ENCODE data around the gene RNASE2. TPM values are rescaled to one million over a fixed set of nuclear protein-coding genes. Genes with fewer than 3 reads are reported as not detected.

The RNASE2 gene
- total RNA-seq, 1 donor, result not detected

- DNase-seq (ENCODE audit: insufficient read length, low spot score, missing footprints), result peak; percentile 93
- peaks cover under 1% of the 10 kb centered on the region for H3K36me3 ChIP-seq (ENCODE audit: insufficient read depth, low read length)
- peaks cover 16% of the 10 kb centered on the region for H3K79me2 ChIP-seq (ENCODE audit: insufficient read depth, low read length)
- peaks cover 2% of the 10 kb centered on the region for H4K20me1 ChIP-seq (ENCODE audit: insufficient read depth, low read length)
- TF ChIP-seq CTCF (IDR thresholded peaks at IDR 0.05; ENCODE audit: extremely low read depth, low read depth, low read length), result no peak
- H3K4me2 ChIP-seq (ENCODE audit: insufficient read depth, low read length), result peak overlapping the region; percentile 47
- H3K27me3 ChIP-seq (ENCODE audit: insufficient read depth, low read length), result no peaks in the 10 kb centered on the region
- no peak overlapping the region for H3K4me3 ChIP-seq (ENCODE audit: insufficient read depth, low read length)
- peak overlapping the region; percentile 40 for H3K27ac ChIP-seq (ENCODE audit: low read depth, low read length)
- H3K9me3 ChIP-seq (ENCODE audit: low read depth, low read length), result no peaks in the 10 kb centered on the region
- peaks cover 30% of the 10 kb centered on the region for H3K4me1 ChIP-seq (ENCODE audit: insufficient read depth, low read length)
- peak overlapping the region; percentile 21 for H2AFZ ChIP-seq (ENCODE audit: low read length)
Measured at GRCh38 chr14:20986811-20987210, 31.5 kb downstream of the RNASE2 start.

- Histone ChIP-seq H3K79me2 (ENCODE audit: insufficient read depth, low read length) (peaks cover 21% of the 10 kb centered on the region), H3K36me3 (ENCODE audit: insufficient read depth, low read length) (peaks cover 20% of the 10 kb centered on the region), H3K9me3 (ENCODE audit: low read depth, low read length) (no peaks in the 10 kb centered on the region), H3K27ac (ENCODE audit: low read depth, low read length) (peak overlapping the region; percentile 49), H3K4me1 (ENCODE audit: insufficient read depth, low read length) (peaks cover 30% of the 10 kb centered on the region), H3K27me3 (ENCODE audit: insufficient read depth, low read length) (no peaks in the 10 kb centered on the region), H4K20me1 (ENCODE audit: insufficient read depth, low read length) (peaks cover 8% of the 10 kb centered on the region), H3K4me2 (ENCODE audit: insufficient read depth, low read length) (peak overlapping the region; percentile 96), H2AFZ (ENCODE audit: low read length) (peak overlapping the region; percentile 10), H3K4me3 (ENCODE audit: insufficient read depth, low read length) (peak overlapping the region; percentile 23)
- no peak for TF ChIP-seq CTCF (IDR thresholded peaks at IDR 0.05; ENCODE audit: extremely low read depth, low read depth, low read length)
- no peak for DNase-seq (ENCODE audit: insufficient read length, low spot score, missing footprints)
Measured at GRCh38 chr14:20988717-20989470, 33.6 kb downstream of the RNASE2 start.

- H3K27ac ChIP-seq (ENCODE audit: low read depth, low read length), result peak overlapping the region; percentile 49
- H3K27me3 ChIP-seq (ENCODE audit: insufficient read depth, low read length), result no peaks in the 10 kb centered on the region
- H3K9me3 ChIP-seq (ENCODE audit: low read depth, low read length), result no peaks in the 10 kb centered on the region
- H3K4me3 ChIP-seq (ENCODE audit: insufficient read depth, low read length), result peak overlapping the region; percentile 87
- no peak for TF ChIP-seq CTCF (IDR thresholded peaks at IDR 0.05; ENCODE audit: extremely low read depth, low read depth, low read length)
- H3K79me2 ChIP-seq (ENCODE audit: insufficient read depth, low read length), result peaks cover 21% of the 10 kb centered on the region
- peak overlapping the region; percentile 96 for H3K4me2 ChIP-seq (ENCODE audit: insufficient read depth, low read length)
- peaks cover 30% of the 10 kb centered on the region for H3K4me1 ChIP-seq (ENCODE audit: insufficient read depth, low read length)
- no peak for DNase-seq (ENCODE audit: insufficient read length, low spot score, missing footprints)
- H2AFZ ChIP-seq (ENCODE audit: low read length), result peak overlapping the region; percentile 10
- H4K20me1 ChIP-seq (ENCODE audit: insufficient read depth, low read length), result peaks cover 8% of the 10 kb centered on the region
- peaks cover 26% of the 10 kb centered on the region for H3K36me3 ChIP-seq (ENCODE audit: insufficient read depth, low read length)
Measured at GRCh38 chr14:20989471-20989786, 34.1 kb downstream of the RNASE2 start.

- H3K4me3 ChIP-seq (ENCODE audit: insufficient read depth, low read length), result peak within 1 kb of the TSS; percentile 87
- peak within 1 kb of the TSS; percentile 54 for H3K27ac ChIP-seq (ENCODE audit: low read depth, low read length)
- peak; percentile 50 for TF ChIP-seq CTCF (IDR thresholded peaks at IDR 0.05; ENCODE audit: extremely low read depth, low read depth, low read length)
- H4K20me1 ChIP-seq (ENCODE audit: insufficient read depth, low read length), result peaks cover 8% of the 10 kb centered on the region
- no peaks in the 10 kb centered on the region for H3K9me3 ChIP-seq (ENCODE audit: low read depth, low read length)
- DNase-seq (ENCODE audit: insufficient read length, low spot score, missing footprints), result peak; percentile 93
- peak within 1 kb of the TSS; percentile 99 for H2AFZ ChIP-seq (ENCODE audit: low read length)
- H3K4me2 ChIP-seq (ENCODE audit: insufficient read depth, low read length), result peak within 1 kb of the TSS; percentile 96
- peaks cover 30% of the 10 kb centered on the region for H3K4me1 ChIP-seq (ENCODE audit: insufficient read depth, low read length)
- H3K79me2 ChIP-seq (ENCODE audit: insufficient read depth, low read length), result peaks cover 21% of the 10 kb centered on the region
- H3K27me3 ChIP-seq (ENCODE audit: insufficient read depth, low read length), result no peaks in the 10 kb centered on the region
- H3K36me3 ChIP-seq (ENCODE audit: insufficient read depth, low read length), result peaks cover 31% of the 10 kb centered on the region
Measured at GRCh38 chr14:20989787-20990600, 34.7 kb downstream of the RNASE2 start, which contains the start of gene METTL17. METTL17 (plus strand) TSS chr14:20989980; CDS start chr14:20990003, 23 bp downstream.
